Endothelial cell of umbilical vein (primary cell): ENCODE results near the gene DMD. TPM values are rescaled to one million over a fixed set of nuclear protein-coding genes. Genes with fewer than 3 reads are reported as not detected.

Source experiments
- BruUV-seq: library from RNA; stranded (reverse); fragments of 400-500 nt; replicated peaks from 2 replicates; lab custom pipeline; 2021; lab: Mats Ljungman, UMichigan
- CTCF ChIA-PET: fragments of 300-600, 350-600 bp; sonication (Branson Sonifier 250); formaldehyde crosslinking; loops from one replicate; lab custom pipeline; 2021; ENCODE audit warnings: antibody characterized with exemption, inconsistent platforms; lab: Charles Lee
- POLR2A ChIA-PET: fragments of 300-600, 350-600 bp; sonication (Branson Sonifier 250); formaldehyde crosslinking; loops from one replicate; lab custom pipeline; 2021; ENCODE audit warnings: antibody characterized with exemption, inconsistent platforms; lab: Charles Lee
- DNase-seq: peaks from one replicate; pipeline ENCODE4 v3.0.0-alpha.2; 2011; ENCODE audit warnings: low read depth, low spot score
- FAIRE-seq: peaks from 2 replicates; lab custom pipeline; 2011; peaks lifted over from hg19 to GRCh38; lab: Jason Lieb, UNC
- H2AFZ ChIP-seq: 2 replicates; pipeline ENCODE4 v1.6.0; 2012; ENCODE audit warnings: low read depth, low read length, control low read depth, inconsistent platforms
- H3K27ac ChIP-seq: 2 replicates; pipeline ENCODE4 v1.5.1; 2011; ENCODE audit warnings: low read depth, mild to moderate bottlenecking, control low read depth, low read length, moderate library complexity; ENCODE audit not compliant: insufficient read depth
- H3K27me3 ChIP-seq, 2 experiments: 2 replicates each; pipeline versions ENCODE4 v1.6.0 to v1.6.1; 2011; ENCODE audit warnings: low read length in 2 of 2, mixed read lengths in 1 of 2; ENCODE audit not compliant: control insufficient read depth in 2 of 2, insufficient read depth in 2 of 2
- H3K36me3 ChIP-seq, 2 experiments: 2 replicates in 1 of 2; 3 replicates in 1 of 2; pipeline ENCODE4 v1.5.1; 2011; ENCODE audit warnings: low read length in 2 of 2, mild to moderate bottlenecking in 1 of 2, moderate library complexity in 1 of 2; ENCODE audit not compliant: control insufficient read depth in 2 of 2, insufficient read depth in 2 of 2; ENCODE audit errors: extremely low read depth in 1 of 2
- H3K4me1 ChIP-seq: 3 replicates; pipeline ENCODE4 v1.5.1; 2011; ENCODE audit warnings: mild to moderate bottlenecking, low read length; ENCODE audit not compliant: control insufficient read depth, insufficient read depth; ENCODE audit errors: extremely low read depth
- H3K4me2 ChIP-seq: 2 replicates; pipeline ENCODE4 v1.6.1; 2011; ENCODE audit warnings: low read length, control low read depth, mixed read lengths; ENCODE audit not compliant: insufficient read depth
- H3K4me3 ChIP-seq, 3 experiments: fragments of 200-600 bp in 1 of 3; sonication (generic), shearing (Covaris generic) in 1 of 3; replicated peaks in 1 of 3; 2 replicates each; pipeline ENCODE4 v1.5.1; 2011 to 2016; ENCODE audit warnings: control low read depth in 3 of 3, low read length in 3 of 3, mild to moderate bottlenecking in 2 of 3, inconsistent platforms in 1 of 3, low read depth in 1 of 3, moderate library complexity in 1 of 3; ENCODE audit not compliant: insufficient read depth in 1 of 3
- H3K79me2 ChIP-seq: 2 replicates; pipeline ENCODE4 v1.6.0; 2012; ENCODE audit warnings: low read length, inconsistent platforms; ENCODE audit not compliant: control insufficient read depth, insufficient read depth
- H3K9ac ChIP-seq: replicated peaks from 2 replicates; pipeline ENCODE3; 2011; ENCODE audit warnings: low read length, control low read depth; ENCODE audit not compliant: insufficient read depth; ENCODE audit errors: extremely low read depth
- H3K9me1 ChIP-seq: replicated peaks from 3 replicates; pipeline ENCODE4 v1.6.0; 2011; ENCODE audit warnings: mild to moderate bottlenecking, low read length; ENCODE audit not compliant: control insufficient read depth, insufficient read depth; ENCODE audit errors: extremely low read depth
- H3K9me3 ChIP-seq: replicated peaks from 2 replicates; pipeline ENCODE4 v1.5.1; 2012; ENCODE audit warnings: low read length, inconsistent platforms; ENCODE audit not compliant: control insufficient read depth, insufficient read depth
- H4K20me1 ChIP-seq: replicated peaks from 2 replicates; pipeline ENCODE3; 2011; ENCODE audit warnings: mild to moderate bottlenecking, low read length; ENCODE audit not compliant: control insufficient read depth, insufficient read depth; ENCODE audit errors: extremely low read depth
- EZH2 ChIP-seq: IDR thresholded peaks from 2 replicates; pipeline ENCODE4 v1.6.1; 2012; ENCODE audit warnings: borderline replicate concordance, low read depth, mild to moderate bottlenecking, moderate library complexity, low read length, inconsistent platforms; ENCODE audit not compliant: severe bottlenecking
- FOS ChIP-seq: IDR thresholded peaks from 2 replicates; pipeline ENCODE4 v1.6.1; 2011; ENCODE audit warnings: mild to moderate bottlenecking, low read length, moderate library complexity, borderline replicate concordance; ENCODE audit not compliant: insufficient read depth
- GATA2 ChIP-seq: IDR thresholded peaks from 2 replicates; pipeline ENCODE4 v1.7.0; 2011; ENCODE audit warnings: low read depth, mild to moderate bottlenecking, moderate library complexity, mixed read lengths, low read length; ENCODE audit not compliant: insufficient read length, insufficient read depth
- JUN ChIP-seq: IDR thresholded peaks from 2 replicates; pipeline ENCODE4 v1.6.1; 2011; ENCODE audit warnings: borderline replicate concordance, low read depth; ENCODE audit not compliant: insufficient read length, insufficient read depth
- MYC ChIP-seq: IDR thresholded peaks from one replicate; pipeline ENCODE4 v1.6.1; 2011; ENCODE audit warnings: mild to moderate bottlenecking, low read depth, low read length
- POLR2A ChIP-seq: IDR thresholded peaks from 2 replicates; pipeline ENCODE4 v1.6.1; 2012; ENCODE audit warnings: low read depth, mild to moderate bottlenecking, control low read depth, low read length
- POLR2AphosphoS5 ChIP-seq: IDR thresholded peaks from 2 replicates; pipeline ENCODE4 v1.6.1; 2012; ENCODE audit warnings: low read depth, mild to moderate bottlenecking, control low read depth, low read length, moderate library complexity; ENCODE audit not compliant: insufficient read depth
- dilution Hi-C: fragments of 300-500 bp; cut with MboI; formaldehyde crosslinking; loops from one replicate; pipeline ENCODE4 v1.15.0; 2019; ENCODE audit warnings: low sequenced_read_pairs; ENCODE audit not compliant: extremely low pct_ligation_motif_present
- intact Hi-C: fragments of 100-400 bp; cut with micrococcal nuclease; formaldehyde crosslinking; loops from one replicate; pipeline ENCODE4 v1.10.0; 2022
- polyA plus RNA-seq, 4 experiments: library from polyadenylated mRNA; depleted of rRNA in 3 of 4; stranded (reverse) in 3 of 4; unstranded in 1 of 4; fragments of >200 nt; gene quantifications; 2 replicates each; pipeline versions ENCODE4 v1.2.1 to v1.2.3, GENCODE V29; 2011 to 2012; ENCODE audit warnings: missing spikeins in 1 of 4
- total RNA-seq: library from RNA; stranded (reverse); gene quantifications from 2 replicates; pipeline ENCODE4 v1.2.3, GENCODE V29; 2021
- TF ChIP-seq, protein P1 (sequence below), 2 donors: IDR thresholded peaks; 1 replicate in 1 of 2; 2 replicates in 1 of 2; pipeline ENCODE4 v1.5.1; 2011; ENCODE audit warnings: low read length in 2 of 2, mild to moderate bottlenecking in 2 of 2, moderate library complexity in 2 of 2, control low read depth in 1 of 2, inconsistent platforms in 1 of 2, low read depth in 1 of 2; ENCODE audit not compliant: insufficient read depth in 1 of 2; ENCODE audit errors: extremely low read depth in 1 of 2
- TF ChIP-seq, protein P2 (sequence below): IDR thresholded peaks from 2 replicates; pipeline ENCODE4 v1.6.1; 2011; ENCODE audit not compliant: insufficient read depth, insufficient read length

The DMD gene
- total and polyA plus RNA-seq, 2 donors (not counting 3 experiments of a cell fraction or from before 2014, with no cell fraction given), result 7.3 to 9.0 TPM

GRCh38 chrX:31307952-31308351, 1903.4 kb downstream of the DMD start:
- no peaks in the 10 kb centered on the region for H3K36me3 ChIP-seq
- no peak overlapping the region for H2AFZ ChIP-seq
- H3K4me3 ChIP-seq, result no peak overlapping the region
- H3K4me2 ChIP-seq, result no peak overlapping the region
- intact Hi-C loops, result no loop called here
- no TSS peak for BruUV-seq
- H3K4me1 ChIP-seq, result no peaks in the 10 kb centered on the region
- FAIRE-seq, result no peak
- ChIA-PET POLR2A (no interaction called here), CTCF (interaction anchor here (1.6 kb wide), 1 partner anchor 13 kb away, joined by 3 read pairs; no protein-coding TSS in a partner anchor)
- TF ChIP-seq MYC (no peak), GATA2 (no peak)
- no peak overlapping the region for H3K9ac ChIP-seq
- DNase-seq, result no peak
- dilution Hi-C loops, result no loop called here
- no peaks in the 10 kb centered on the region for H3K79me2 ChIP-seq
- H3K27ac ChIP-seq, result no peak overlapping the region
- H3K9me1 ChIP-seq, result no peaks in the 10 kb centered on the region
- no peaks in the 10 kb centered on the region for H4K20me1 ChIP-seq
- no peaks in the 10 kb centered on the region for H3K9me3 ChIP-seq
- no peaks in the 10 kb centered on the region for H3K27me3 ChIP-seq

GRCh38 chrX:31302573-31303075, 1908.7 kb downstream of the DMD start:
- Histone ChIP-seq H3K27me3 (no peaks in the 10 kb centered on the region), H3K4me1 (no peaks in the 10 kb centered on the region), H3K4me3 (no peak overlapping the region), H3K36me3 (no peaks in the 10 kb centered on the region), H4K20me1 (no peaks in the 10 kb centered on the region), H3K9me3 (no peaks in the 10 kb centered on the region), H3K79me2 (no peaks in the 10 kb centered on the region), H3K9ac (no peak overlapping the region), H2AFZ (no peak overlapping the region), H3K9me1 (no peaks in the 10 kb centered on the region), H3K27ac (no peak overlapping the region), H3K4me2 (no peak overlapping the region)
- FAIRE-seq (peak; percentile 63), DNase-seq (no peak)
- CTCF ChIA-PET, result no interaction called here
- intact Hi-C loops, result no loop called here
- dilution Hi-C loops, result no loop called here
- POLR2A ChIA-PET, result no interaction called here
- TF ChIP-seq GATA2, result no peak
- no peak for TF ChIP-seq FOS
- TF ChIP-seq POLR2A, result no peak
- TF ChIP-seq MYC, result no peak
- TF ChIP-seq, protein P1, sequence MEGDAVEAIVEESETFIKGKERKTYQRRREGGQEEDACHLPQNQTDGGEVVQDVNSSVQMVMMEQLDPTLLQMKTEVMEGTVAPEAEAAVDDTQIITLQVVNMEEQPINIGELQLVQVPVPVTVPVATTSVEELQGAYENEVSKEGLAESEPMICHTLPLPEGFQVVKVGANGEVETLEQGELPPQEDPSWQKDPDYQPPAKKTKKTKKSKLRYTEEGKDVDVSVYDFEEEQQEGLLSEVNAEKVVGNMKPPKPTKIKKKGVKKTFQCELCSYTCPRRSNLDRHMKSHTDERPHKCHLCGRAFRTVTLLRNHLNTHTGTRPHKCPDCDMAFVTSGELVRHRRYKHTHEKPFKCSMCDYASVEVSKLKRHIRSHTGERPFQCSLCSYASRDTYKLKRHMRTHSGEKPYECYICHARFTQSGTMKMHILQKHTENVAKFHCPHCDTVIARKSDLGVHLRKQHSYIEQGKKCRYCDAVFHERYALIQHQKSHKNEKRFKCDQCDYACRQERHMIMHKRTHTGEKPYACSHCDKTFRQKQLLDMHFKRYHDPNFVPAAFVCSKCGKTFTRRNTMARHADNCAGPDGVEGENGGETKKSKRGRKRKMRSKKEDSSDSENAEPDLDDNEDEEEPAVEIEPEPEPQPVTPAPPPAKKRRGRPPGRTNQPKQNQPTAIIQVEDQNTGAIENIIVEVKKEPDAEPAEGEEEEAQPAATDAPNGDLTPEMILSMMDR (IDR thresholded peaks at IDR 0.05; ENCODE audit: extremely low read depth in 1 of 2, insufficient read depth in 1 of 2, low read depth in 1 of 2, low read length in 2 of 2), result no peak
- no peak for TF ChIP-seq EZH2
- TF ChIP-seq, protein P2, sequence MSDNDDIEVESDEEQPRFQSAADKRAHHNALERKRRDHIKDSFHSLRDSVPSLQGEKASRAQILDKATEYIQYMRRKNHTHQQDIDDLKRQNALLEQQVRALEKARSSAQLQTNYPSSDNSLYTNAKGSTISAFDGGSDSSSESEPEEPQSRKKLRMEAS, result no peak
- TF ChIP-seq POLR2AphosphoS5, result no peak
- no peak for TF ChIP-seq JUN
- no TSS peak for BruUV-seq
